ENCODE results near the gene ARHGEF28. TPM values are rescaled to one million over a fixed set of nuclear protein-coding genes. Genes with fewer than 3 reads are reported as not detected.

The ARHGEF28 gene
- total and polyA plus RNA-seq, 4 experiments from 2014 or later, result not detected

DNA sequence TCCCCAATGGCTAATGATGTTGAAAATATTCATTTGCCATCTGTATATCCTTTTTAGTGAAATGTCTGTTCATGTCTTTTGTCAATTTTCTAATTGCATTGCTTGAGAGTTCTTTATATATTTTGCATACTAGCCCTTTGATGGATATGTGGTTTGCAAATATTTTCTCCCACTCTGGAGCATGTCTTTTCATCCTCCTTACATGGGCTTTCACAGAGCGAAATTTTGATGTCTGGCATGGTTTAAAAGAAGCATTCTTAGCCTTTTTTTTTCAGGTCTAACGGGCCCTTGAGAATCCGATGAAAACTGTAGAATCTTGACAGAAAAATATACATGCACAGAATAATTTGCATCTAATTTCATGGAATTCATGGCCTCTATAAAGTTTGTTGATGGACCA lies 44.7 kb downstream of the ARHGEF28 start:
- Mint-ChIP-seq H3K36me3 (no peaks in the 10 kb centered on the region), H3K4me1 (no peaks in the 10 kb centered on the region)

DNA sequence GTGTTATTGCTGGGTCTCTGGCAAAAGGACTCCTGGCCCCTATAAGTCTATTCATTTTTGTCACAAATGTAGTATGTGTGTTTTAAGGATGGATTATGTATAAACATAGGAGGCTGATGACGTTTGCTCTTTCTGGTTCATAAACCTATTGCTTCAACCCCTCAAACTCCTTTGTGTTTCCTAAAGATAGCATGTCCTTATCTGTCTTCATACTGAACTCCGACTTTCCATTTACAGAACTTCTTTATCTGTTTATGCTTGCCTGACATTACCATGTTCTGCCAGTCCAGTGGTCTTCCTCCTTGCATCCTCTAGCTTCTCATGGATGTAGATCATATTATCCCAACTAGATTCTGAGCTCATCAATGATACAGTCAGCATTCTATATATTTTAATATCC lies 46.1 kb downstream of the ARHGEF28 start:
- ChIA-PET CTCF (ENCODE audit: partially characterized antibody) (no interaction called here), POLR2A (ENCODE audit: partially characterized antibody) (no interaction called here)
- no peaks in the 10 kb centered on the region for H3K36me3 ChIP-seq (ENCODE audit: insufficient read depth, low read length)
- H3K27me3 Mint-ChIP-seq, result peaks cover 1 to 3% of the 10 kb centered on the region in 2 donors
- H3K4me3 ChIP-seq (ENCODE audit: low read length in 2 of 2), result no peak overlapping the region
- no peak overlapping the region for H3K27ac ChIP-seq (ENCODE audit: low read depth, low read length)
- no peaks in the 10 kb centered on the region for H3K9me3 ChIP-seq (ENCODE audit: control insufficient read depth in 1 of 2, low read length in 2 of 2)
- H3K9me3 Mint-ChIP-seq, result no peaks in the 10 kb centered on the region
- intact Hi-C loops (cut with micrococcal nuclease), result no loop called here
- H3K27ac Mint-ChIP-seq, result no peak overlapping the region
- DNase-seq, result no peak
- H3K27me3 ChIP-seq (ENCODE audit: insufficient read depth, low read length), result no peaks in the 10 kb centered on the region
- no peaks in the 10 kb centered on the region for H3K4me1 ChIP-seq (ENCODE audit: insufficient read depth, low read length)
- no peaks in the 10 kb centered on the region for H3K4me1 Mint-ChIP-seq
- H3K4me3 Mint-ChIP-seq, result no peak overlapping the region
- H3K36me3 Mint-ChIP-seq, result no peaks in the 10 kb centered on the region

More for the DNA sequence above, 44.7 kb downstream of the ARHGEF28 start:
- no peak overlapping the region for H3K4me3 ChIP-seq (ENCODE audit: low read length in 2 of 2)
- H3K4me1 ChIP-seq (ENCODE audit: insufficient read depth, low read length), result no peaks in the 10 kb centered on the region
- peaks cover under 1 to 3% of the 10 kb centered on the region in 2 donors for H3K27me3 Mint-ChIP-seq
- intact Hi-C loops (cut with micrococcal nuclease), result no loop called here
- H3K9me3 ChIP-seq (ENCODE audit: control insufficient read depth in 1 of 2, low read length in 2 of 2), result no peaks in the 10 kb centered on the region
- no peaks in the 10 kb centered on the region for H3K27me3 ChIP-seq (ENCODE audit: insufficient read depth, low read length)
- H3K9me3 Mint-ChIP-seq, result no peaks in the 10 kb centered on the region
- H3K36me3 ChIP-seq (ENCODE audit: insufficient read depth, low read length), result no peaks in the 10 kb centered on the region
- H3K27ac ChIP-seq (ENCODE audit: low read depth, low read length), result no peak overlapping the region
- DNase-seq, result no peak
- ChIA-PET POLR2A (ENCODE audit: partially characterized antibody) (no interaction called here), CTCF (ENCODE audit: partially characterized antibody) (no interaction called here)
- H3K27ac Mint-ChIP-seq, result no peak overlapping the region
- H3K4me3 Mint-ChIP-seq, result no peak overlapping the region

DNA sequence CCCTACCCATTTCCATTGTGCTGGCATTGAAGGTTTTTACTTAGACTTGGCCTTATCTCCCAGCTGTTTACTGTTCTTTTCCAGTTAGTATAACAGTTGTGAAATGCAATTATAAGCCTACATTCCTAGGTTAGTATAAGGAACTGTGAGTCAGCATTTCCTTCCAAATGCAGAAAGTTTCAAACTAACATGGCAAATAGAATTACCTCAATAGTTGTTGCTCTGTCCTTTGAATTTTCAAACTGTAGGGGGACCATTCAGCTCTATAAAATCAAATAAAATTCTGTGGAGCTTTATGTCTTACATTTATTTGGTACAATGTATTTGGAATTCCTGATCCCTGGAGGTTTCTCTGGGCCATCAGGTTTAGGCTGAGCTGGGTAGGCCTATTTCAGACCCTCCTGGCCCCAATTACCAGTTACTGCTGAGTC lies 47.2 kb downstream of the ARHGEF28 start:
- H3K27me3 Mint-ChIP-seq, result peaks cover 0 to 1% of the 10 kb centered on the region in 2 donors
- no peaks in the 10 kb centered on the region for H3K4me1 Mint-ChIP-seq
- Histone ChIP-seq H3K4me1 (ENCODE audit: insufficient read depth, low read length) (no peaks in the 10 kb centered on the region), H3K27me3 (ENCODE audit: insufficient read depth, low read length) (no peaks in the 10 kb centered on the region), H3K36me3 (ENCODE audit: insufficient read depth, low read length) (no peaks in the 10 kb centered on the region), H3K4me3 (ENCODE audit: low read length in 2 of 2) (no peak overlapping the region), H3K27ac (ENCODE audit: low read depth, low read length) (no peak overlapping the region), H3K9me3 (ENCODE audit: control insufficient read depth in 1 of 2, low read length in 2 of 2) (no peaks in the 10 kb centered on the region)
- no peak overlapping the region for H3K4me3 Mint-ChIP-seq
- H3K27ac Mint-ChIP-seq, result no peak overlapping the region
- intact Hi-C loops (cut with micrococcal nuclease), result no loop called here
- no peak for DNase-seq
- CTCF ChIA-PET (ENCODE audit: partially characterized antibody), result no interaction called here
- no peaks in the 10 kb centered on the region for H3K9me3 Mint-ChIP-seq
- POLR2A ChIA-PET (ENCODE audit: partially characterized antibody), result no interaction called here
- H3K36me3 Mint-ChIP-seq, result no peaks in the 10 kb centered on the region

DNA sequence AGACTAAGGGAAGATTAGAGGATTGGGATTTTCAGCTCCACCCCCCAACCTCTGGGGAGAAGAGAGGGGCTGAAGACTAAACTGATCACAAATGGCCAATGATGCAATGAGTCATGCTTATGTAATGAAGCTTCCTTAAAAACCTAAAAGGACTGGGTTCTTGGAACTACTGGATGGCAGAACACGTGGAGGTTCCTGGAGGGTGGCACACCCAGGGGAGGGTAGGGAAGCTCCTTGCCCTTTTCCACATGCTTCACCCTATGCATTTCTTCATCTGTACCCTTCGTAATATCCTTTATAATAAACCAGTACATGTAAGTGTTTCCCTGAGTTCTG lies 48.6 kb downstream of the ARHGEF28 start:
- no peak for DNase-seq
- no peak overlapping the region for H3K4me3 Mint-ChIP-seq
- Histone ChIP-seq H3K4me1 (ENCODE audit: insufficient read depth, low read length) (no peaks in the 10 kb centered on the region), H3K4me3 (ENCODE audit: low read length in 2 of 2) (no peak overlapping the region), H3K27me3 (ENCODE audit: insufficient read depth, low read length) (no peaks in the 10 kb centered on the region), H3K36me3 (ENCODE audit: insufficient read depth, low read length) (no peaks in the 10 kb centered on the region), H3K9me3 (ENCODE audit: control insufficient read depth in 1 of 2, low read length in 2 of 2) (no peaks in the 10 kb centered on the region), H3K27ac (ENCODE audit: low read depth, low read length) (no peak overlapping the region)
- no peaks in the 10 kb centered on the region for H3K4me1 Mint-ChIP-seq
- no peak overlapping the region for H3K27ac Mint-ChIP-seq
- no peaks in the 10 kb centered on the region for H3K36me3 Mint-ChIP-seq
- ChIA-PET POLR2A (ENCODE audit: partially characterized antibody) (no interaction called here), CTCF (ENCODE audit: partially characterized antibody) (no interaction called here)
- intact Hi-C loops (cut with micrococcal nuclease), result no loop called here
- H3K9me3 Mint-ChIP-seq, result no peaks in the 10 kb centered on the region
- peaks cover 1 to 2% of the 10 kb centered on the region in 2 donors for H3K27me3 Mint-ChIP-seq

DNA sequence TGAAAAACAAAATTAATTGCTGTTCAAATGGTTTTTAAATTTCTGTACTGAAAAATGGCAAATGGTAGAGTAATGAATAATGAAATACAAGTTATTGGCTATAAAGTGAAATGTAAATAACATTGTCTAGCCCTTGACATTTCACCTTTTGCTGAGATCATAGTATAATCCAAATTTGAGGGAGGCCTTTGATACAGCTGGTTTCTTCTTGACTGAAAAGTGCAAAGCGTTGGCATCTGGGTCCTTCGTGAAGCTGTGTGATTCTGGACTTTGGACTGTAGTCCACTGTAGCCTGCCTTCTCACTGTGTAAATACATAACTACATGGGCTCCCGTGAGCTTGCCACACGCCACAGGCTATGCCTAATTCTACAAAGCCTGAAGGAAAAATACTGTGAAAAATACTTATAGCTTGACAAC lies 52.3 kb downstream of the ARHGEF28 start:
- no peak overlapping the region for H3K27ac Mint-ChIP-seq
- Histone ChIP-seq H3K27ac (ENCODE audit: low read depth, low read length) (no peak overlapping the region), H3K4me1 (ENCODE audit: insufficient read depth, low read length) (no peaks in the 10 kb centered on the region), H3K4me3 (ENCODE audit: low read length in 2 of 2) (no peak overlapping the region), H3K9me3 (ENCODE audit: control insufficient read depth in 1 of 2, low read length in 2 of 2) (no peaks in the 10 kb centered on the region), H3K36me3 (ENCODE audit: insufficient read depth, low read length) (no peaks in the 10 kb centered on the region), H3K27me3 (ENCODE audit: insufficient read depth, low read length) (no peaks in the 10 kb centered on the region)
- ChIA-PET POLR2A (ENCODE audit: partially characterized antibody) (no interaction called here), CTCF (ENCODE audit: partially characterized antibody) (no interaction called here)
- H3K4me3 Mint-ChIP-seq, result no peak overlapping the region
- H3K4me1 Mint-ChIP-seq, result no peaks in the 10 kb centered on the region
- H3K9me3 Mint-ChIP-seq, result no peaks in the 10 kb centered on the region
- intact Hi-C loops (cut with micrococcal nuclease), result no loop called here
- DNase-seq, result no peak
- peaks cover 1 to 2% of the 10 kb centered on the region in 2 donors for H3K27me3 Mint-ChIP-seq
- H3K36me3 Mint-ChIP-seq, result no peaks in the 10 kb centered on the region

DNA sequence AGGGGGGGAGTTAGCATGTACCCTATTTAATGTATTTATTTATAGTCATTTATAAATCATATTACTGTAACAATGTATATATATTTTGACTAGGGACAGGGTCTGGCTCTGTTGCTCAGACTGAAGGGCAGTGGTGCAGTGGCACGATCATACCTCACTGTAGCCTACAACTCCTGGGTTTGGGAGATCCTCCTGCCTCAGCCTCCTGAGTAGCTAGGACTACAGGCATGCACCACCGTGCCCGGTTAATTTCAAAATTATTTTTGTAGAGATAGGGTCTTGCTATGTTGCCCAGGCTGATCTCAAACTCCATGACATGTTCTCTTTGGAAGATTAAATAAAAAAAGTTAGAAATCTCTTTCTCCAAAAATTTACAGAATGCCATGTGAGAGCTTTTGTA lies 52.8 kb downstream of the ARHGEF28 start:
- Histone ChIP-seq H3K27ac (ENCODE audit: low read depth, low read length) (no peak overlapping the region), H3K9me3 (ENCODE audit: control insufficient read depth in 1 of 2, low read length in 2 of 2) (no peaks in the 10 kb centered on the region), H3K4me1 (ENCODE audit: insufficient read depth, low read length) (no peaks in the 10 kb centered on the region), H3K4me3 (ENCODE audit: low read length in 2 of 2) (no peak overlapping the region), H3K27me3 (ENCODE audit: insufficient read depth, low read length) (no peaks in the 10 kb centered on the region), H3K36me3 (ENCODE audit: insufficient read depth, low read length) (no peaks in the 10 kb centered on the region)
- H3K27ac Mint-ChIP-seq, result no peak overlapping the region
- no peaks in the 10 kb centered on the region for H3K9me3 Mint-ChIP-seq
- ChIA-PET POLR2A (ENCODE audit: partially characterized antibody) (no interaction called here), CTCF (ENCODE audit: partially characterized antibody) (no interaction called here)
- intact Hi-C loops (cut with micrococcal nuclease), result no loop called here
- DNase-seq, result no peak
- no peak overlapping the region for H3K4me3 Mint-ChIP-seq
- peaks cover 1 to 2% of the 10 kb centered on the region in 2 donors for H3K27me3 Mint-ChIP-seq
- H3K4me1 Mint-ChIP-seq, result no peaks in the 10 kb centered on the region
- H3K36me3 Mint-ChIP-seq, result no peaks in the 10 kb centered on the region

DNA sequence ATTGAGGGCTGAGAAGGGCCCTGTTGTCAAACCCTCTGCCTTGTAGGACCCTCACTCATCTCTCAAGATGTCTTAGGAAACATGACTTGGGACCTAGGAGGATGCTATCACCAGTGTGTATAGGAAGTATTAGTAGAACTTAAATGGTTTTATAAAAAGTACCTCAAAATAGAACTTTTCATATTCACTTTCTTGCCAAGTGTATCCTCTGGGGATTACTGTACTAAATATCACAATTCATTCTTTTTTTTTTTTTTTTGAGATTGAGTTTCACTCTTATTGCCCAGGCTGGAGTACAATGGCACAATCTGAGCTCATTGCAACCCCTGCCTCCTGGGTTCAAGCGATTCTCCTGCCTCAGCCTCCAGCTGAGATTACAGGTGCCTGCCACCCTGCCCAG lies 56.2 kb downstream of the ARHGEF28 start:
- no peaks in the 10 kb centered on the region for H3K36me3 Mint-ChIP-seq
- H3K27ac ChIP-seq (ENCODE audit: low read depth, low read length), result no peak overlapping the region
- no peak overlapping the region for H3K4me3 ChIP-seq (ENCODE audit: low read length in 2 of 2)
- H3K4me3 Mint-ChIP-seq, result no peak overlapping the region
- H3K27me3 Mint-ChIP-seq, result peaks cover 0 to 3% of the 10 kb centered on the region in 2 donors
- no peaks in the 10 kb centered on the region for H3K4me1 Mint-ChIP-seq
- no peak overlapping the region for H3K27ac Mint-ChIP-seq
- ChIA-PET POLR2A (ENCODE audit: partially characterized antibody) (no interaction called here), CTCF (ENCODE audit: partially characterized antibody) (no interaction called here)
- intact Hi-C loops (cut with micrococcal nuclease), result no loop called here
- no peaks in the 10 kb centered on the region for H3K9me3 ChIP-seq (ENCODE audit: control insufficient read depth in 1 of 2, low read length in 2 of 2)
- no peaks in the 10 kb centered on the region for H3K36me3 ChIP-seq (ENCODE audit: insufficient read depth, low read length)
- H3K9me3 Mint-ChIP-seq, result no peaks in the 10 kb centered on the region
- no peak for DNase-seq
- H3K27me3 ChIP-seq (ENCODE audit: insufficient read depth, low read length), result no peaks in the 10 kb centered on the region
- H3K4me1 ChIP-seq (ENCODE audit: insufficient read depth, low read length), result no peaks in the 10 kb centered on the region

DNA sequence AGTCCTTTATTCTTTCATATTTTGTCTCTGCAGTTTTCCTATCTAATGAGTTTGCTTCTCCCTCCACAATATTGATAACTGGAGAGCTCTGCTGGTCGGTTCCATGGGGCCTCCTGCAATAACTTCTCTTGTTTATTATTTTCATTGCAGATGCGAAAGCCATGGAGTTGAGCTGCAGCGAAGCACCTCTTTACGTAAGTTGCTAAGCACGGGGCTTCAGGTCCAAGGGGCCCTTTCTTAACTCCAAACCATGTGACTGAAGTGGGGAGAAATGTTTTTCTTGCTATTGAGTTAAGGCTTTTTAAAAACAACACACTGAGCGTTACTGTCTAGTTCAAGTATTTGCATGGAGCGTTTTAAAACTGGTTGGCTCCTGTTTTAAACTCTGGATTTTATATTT lies 58.7 kb downstream of the ARHGEF28 start:
- Histone ChIP-seq H3K27ac (ENCODE audit: low read depth, low read length) (no peak overlapping the region), H3K4me1 (ENCODE audit: insufficient read depth, low read length) (no peaks in the 10 kb centered on the region), H3K36me3 (ENCODE audit: insufficient read depth, low read length) (no peaks in the 10 kb centered on the region), H3K4me3 (ENCODE audit: low read length in 2 of 2) (no peak overlapping the region), H3K9me3 (ENCODE audit: control insufficient read depth in 1 of 2, low read length in 2 of 2) (no peaks in the 10 kb centered on the region), H3K27me3 (ENCODE audit: insufficient read depth, low read length) (no peaks in the 10 kb centered on the region)
- Mint-ChIP-seq H3K4me1 (no peaks in the 10 kb centered on the region), H3K27ac (no peak overlapping the region), H3K9me3 (no peaks in the 10 kb centered on the region), H3K4me3 (no peak overlapping the region), H3K36me3 (no peaks in the 10 kb centered on the region), H3K27me3 (peaks cover 0 to 1% of the 10 kb centered on the region in 2 donors)
- intact Hi-C loops (cut with micrococcal nuclease), result no loop called here
- POLR2A ChIA-PET (ENCODE audit: partially characterized antibody), result no interaction called here
- CTCF ChIA-PET (ENCODE audit: partially characterized antibody), result no interaction called here
- DNase-seq, result no peak

Measured in CD4-positive, alpha-beta memory T cell (primary cell).